Endothelial cell (in vitro differentiated cells): ENCODE measurements around the gene BAIAP2. TPM values are rescaled to one million over a fixed set of nuclear protein-coding genes. Genes with fewer than 3 reads are reported as not detected.

ENCODE experiments used
- DNase-seq: peaks from one replicate; pipeline ENCODE4 v3.0.0; 2021; ENCODE audit warnings: low spot score
- H3K27ac Mint-ChIP-seq: one replicate; pipeline ENCODE4 v1.8.0; 2021; ENCODE audit warnings: mixed read lengths, inconsistent platforms; ENCODE audit not compliant: unreplicated experiment
- H3K27me3 Mint-ChIP-seq: one replicate; pipeline ENCODE4 v1.8.0; 2021; ENCODE audit warnings: mild to moderate bottlenecking, moderate library complexity, mixed read lengths, inconsistent platforms; ENCODE audit not compliant: unreplicated experiment
- H3K36me3 Mint-ChIP-seq: one replicate; pipeline ENCODE4 v1.8.0; 2021; ENCODE audit warnings: mild to moderate bottlenecking, low read depth, mixed read lengths, inconsistent platforms; ENCODE audit not compliant: unreplicated experiment
- H3K4me1 Mint-ChIP-seq: one replicate; pipeline ENCODE4 v1.8.0; 2021; ENCODE audit warnings: mild to moderate bottlenecking, mixed read lengths, inconsistent platforms; ENCODE audit not compliant: unreplicated experiment
- H3K4me3 Mint-ChIP-seq: one replicate; pipeline ENCODE4 v1.8.0; 2021; ENCODE audit warnings: mild to moderate bottlenecking, mixed read lengths, inconsistent platforms; ENCODE audit not compliant: unreplicated experiment
- H3K9me3 Mint-ChIP-seq: one replicate; pipeline ENCODE4 v1.8.0; 2021; ENCODE audit warnings: mixed read lengths, inconsistent platforms; ENCODE audit not compliant: unreplicated experiment
- CTCF ChIP-seq: fragments of 200-600 bp; sonication (generic); IDR thresholded peaks from one replicate; pipeline ENCODE4 v1.5.0; 2021; ENCODE audit warnings: antibody characterized with exemption; ENCODE audit not compliant: unreplicated experiment
- total RNA-seq: library from RNA; stranded (reverse); fragmentation: NEBNext Ultra II Directional; extraction: Animal tissue kit (Norgen Biotek cat#: 25700); gene quantifications from one replicate; pipeline ENCODE4 v1.2.1, GENCODE V29; 2021; ENCODE audit not compliant: unreplicated experiment

The BAIAP2 gene
- total RNA-seq, 1 donor from 2014 or later: 67.8 TPM

- peaks cover 42% of the 10 kb centered on the region for H3K4me1 Mint-ChIP-seq
- no peaks in the 10 kb centered on the region for H3K9me3 Mint-ChIP-seq
- no peak for DNase-seq
- H3K36me3 Mint-ChIP-seq: peaks cover 3% of the 10 kb centered on the region
- H3K27ac Mint-ChIP-seq: no peak overlapping the region
- no peak for TF ChIP-seq CTCF
- H3K4me3 Mint-ChIP-seq: no peak overlapping the region
- H3K27me3 Mint-ChIP-seq: peaks cover 4% of the 10 kb centered on the region
Measured at GRCh38 chr17:81054308-81054707, 19.4 kb downstream of the BAIAP2 start.

GRCh38 chr17:81054881-81055370 lies 20.0 kb downstream of the BAIAP2 start:
- Mint-ChIP-seq H3K27ac (no peak overlapping the region), H3K36me3 (peaks cover 7% of the 10 kb centered on the region), H3K4me1 (peaks cover 38% of the 10 kb centered on the region), H3K4me3 (no peak overlapping the region), H3K9me3 (no peaks in the 10 kb centered on the region), H3K27me3 (peaks cover 4% of the 10 kb centered on the region)
- no peak for TF ChIP-seq CTCF
- no peak for DNase-seq

GRCh38 chr17:81056312-81056711 lies 21.4 kb downstream of the BAIAP2 start:
- Mint-ChIP-seq H3K4me1 (peaks cover 27% of the 10 kb centered on the region), H3K27me3 (peaks cover 7% of the 10 kb centered on the region), H3K36me3 (peaks cover 15% of the 10 kb centered on the region), H3K4me3 (no peak overlapping the region), H3K9me3 (no peaks in the 10 kb centered on the region), H3K27ac (no peak overlapping the region)
- no peak for DNase-seq
- TF ChIP-seq CTCF: no peak

- no peak for DNase-seq
- Mint-ChIP-seq H3K36me3 (peaks cover 21% of the 10 kb centered on the region), H3K27ac (peak overlapping the region; percentile 77), H3K4me1 (peaks cover 22% of the 10 kb centered on the region), H3K27me3 (peaks cover 7% of the 10 kb centered on the region), H3K4me3 (no peak overlapping the region), H3K9me3 (no peaks in the 10 kb centered on the region)
- no peak for TF ChIP-seq CTCF
Measured at GRCh38 chr17:81057079-81057730, 22.3 kb downstream of the BAIAP2 start.

GRCh38 chr17:81057777-81058176 lies 22.8 kb downstream of the BAIAP2 start:
- Mint-ChIP-seq H3K4me3 (no peak overlapping the region), H3K36me3 (peaks cover 21% of the 10 kb centered on the region), H3K27ac (no peak overlapping the region)

More at GRCh38 chr17:81057777-81058176, 22.8 kb downstream of the BAIAP2 start:
- no peak for DNase-seq
- no peak for TF ChIP-seq CTCF
- Mint-ChIP-seq H3K4me1 (peaks cover 22% of the 10 kb centered on the region), H3K27me3 (peaks cover 7% of the 10 kb centered on the region), H3K9me3 (no peaks in the 10 kb centered on the region)
